ENCODE data around the gene DENND5A.
"Not testable (repeated sequence)": the region's sequence is repeated elsewhere in the genome, so short reads cannot be mapped to it uniquely, and the experiment has no call there.

Gene DENND5A

GRCh38 chr11:9137293-9138132 lies 127.6 kb downstream of the DENND5A start:
- DNase-seq (ENCODE audit: low spot score): peak; percentile 84

GRCh38 chr11:9136741-9137140 lies 128.4 kb downstream of the DENND5A start:
- DNase-seq (ENCODE audit: low spot score): no peak

GRCh38 chr11:9133956-9134355 lies 131.2 kb downstream of the DENND5A start:
- no peak for DNase-seq (ENCODE audit: low spot score)

- DNase-seq (ENCODE audit: low spot score): no peak
These were observed 132.8 kb downstream of the DENND5A start for GRCh38 chr11:9132203-9132878.

- no peak for DNase-seq (ENCODE audit: low spot score)
These were observed 134.9 kb downstream of the DENND5A start for GRCh38 chr11:9130297-9130696.

GRCh38 chr11:9126636-9127035 lies 138.5 kb downstream of the DENND5A start:
- DNase-seq (ENCODE audit: low spot score): no peak

GRCh38 chr11:9125185-9125886 lies 139.8 kb downstream of the DENND5A start:
- DNase-seq (ENCODE audit: low spot score): no peak

GRCh38 chr11:9123595-9124304 lies 141.4 kb downstream of the DENND5A start:
- DNase-seq (ENCODE audit: low spot score): no peak

GRCh38 chr11:9121469-9121796 lies 143.7 kb downstream of the DENND5A start:
- DNase-seq (ENCODE audit: low spot score): no peak

GRCh38 chr11:9120664-9121468 lies 144.3 kb downstream of the DENND5A start:
- DNase-seq (ENCODE audit: low spot score): no peak

GRCh38 chr11:9118277-9118676 lies 146.9 kb downstream of the DENND5A start:
- DNase-seq (ENCODE audit: low spot score): no peak

GRCh38 chr11:9112075-9112474 lies 153.1 kb downstream of the DENND5A start:
- DNase-seq (ENCODE audit: low spot score): no peak

- DNase-seq (ENCODE audit: low spot score): no peak
These were observed 155.1 kb downstream of the DENND5A start for GRCh38 chr11:9109858-9110731.

- peak; percentile 16 for DNase-seq (ENCODE audit: low spot score)
These were observed 160.6 kb downstream of the DENND5A start for GRCh38 chr11:9104580-9104979.

- DNase-seq (ENCODE audit: low spot score): no peak
These were observed 161.4 kb downstream of the DENND5A start for GRCh38 chr11:9103542-9104276.

- no peak for DNase-seq (ENCODE audit: low spot score)
These were observed 165.5 kb downstream of the DENND5A start for GRCh38 chr11:9099617-9100016.

GRCh38 chr11:9098455-9098854 lies 166.7 kb downstream of the DENND5A start:
- not testable (repeated sequence) for DNase-seq (ENCODE audit: low spot score)

- DNase-seq (ENCODE audit: low spot score): not testable (repeated sequence)
These were observed 167.8 kb downstream of the DENND5A start for GRCh38 chr11:9097186-9097943.

- no peak for DNase-seq (ENCODE audit: low spot score)
These were observed 168.7 kb downstream of the DENND5A start for GRCh38 chr11:9096427-9096826.

All from kidney tubule cell (primary cell).